Stimulated activated CD8-positive, alpha-beta memory T cell treated with anti-CD3 and anti-CD28 coated beads, Interleukin-15, amount 100 ng/mL, for 24 hours (primary cell): ENCODE data around the gene SCYL1.
"Not testable (repeated sequence)": the region's sequence is repeated elsewhere in the genome, so short reads cannot be mapped to it uniquely, and the experiment has no call there.

Experiments used
- DNase-seq: peaks from one replicate; pipeline ENCODE4 v3.0.0-alpha.2; 2020; ENCODE audit warnings: low read depth

SCYL1 gene

DNA sequence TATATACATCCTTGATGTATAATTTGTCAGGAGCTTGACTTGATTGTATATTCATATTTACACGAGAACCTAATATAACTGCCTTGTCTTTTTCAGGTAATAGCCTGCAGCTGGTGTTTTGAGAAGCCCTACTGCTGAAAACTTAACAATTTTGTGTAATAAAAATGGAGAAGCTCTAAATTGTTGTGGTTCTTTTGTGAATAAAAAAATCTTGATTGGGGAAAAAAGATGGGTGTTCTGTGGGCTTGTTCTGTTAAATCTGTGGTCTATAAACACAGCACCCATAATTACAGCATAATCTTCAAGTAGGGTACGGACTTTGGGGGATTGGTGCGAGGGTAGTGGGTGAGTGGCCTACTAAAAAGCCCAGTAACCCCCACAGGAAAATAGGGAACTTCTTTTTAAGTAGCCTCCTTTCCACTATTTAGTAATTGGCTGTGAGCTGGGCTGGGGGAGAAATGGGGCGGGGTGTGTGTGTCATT lies 18.6 kb upstream of the SCYL1 start:
- DNase-seq, result no peak

DNA sequence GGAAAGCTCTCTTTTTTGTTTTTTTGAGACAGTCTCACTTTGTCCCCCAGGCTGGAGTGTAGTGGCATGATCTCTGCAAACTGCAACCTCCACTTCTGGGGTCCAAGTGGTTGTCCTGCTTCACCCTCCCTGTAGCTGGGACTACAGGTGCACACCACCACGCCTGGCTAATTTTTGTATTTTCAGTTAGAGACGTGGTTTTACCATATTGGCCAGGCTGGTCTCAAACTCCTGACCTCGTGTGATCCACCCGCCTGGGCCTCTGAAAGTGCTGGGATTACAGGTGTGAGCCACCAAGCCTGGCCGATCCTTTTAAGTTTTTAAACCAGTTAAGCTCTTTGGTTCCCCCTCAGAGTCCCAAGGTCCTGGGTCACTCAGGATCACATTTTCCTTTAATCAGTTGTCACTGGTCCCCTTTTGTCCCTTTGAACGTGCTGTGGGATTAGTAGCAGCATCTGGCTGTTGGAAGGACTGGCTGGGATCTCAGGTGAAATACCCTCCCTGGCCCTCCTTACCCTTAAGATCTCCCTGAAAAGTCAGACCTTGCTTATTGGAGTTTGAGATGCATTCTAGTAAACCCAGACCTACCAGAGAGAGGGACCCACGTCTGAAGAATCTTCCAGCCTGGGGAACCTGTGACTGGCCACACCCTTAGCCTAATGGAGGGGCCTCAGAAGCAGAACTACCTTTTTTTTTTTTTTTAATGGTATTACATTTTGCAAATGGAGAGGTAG lies 17.9 kb upstream of the SCYL1 start:
- DNase-seq, result no peak

DNA sequence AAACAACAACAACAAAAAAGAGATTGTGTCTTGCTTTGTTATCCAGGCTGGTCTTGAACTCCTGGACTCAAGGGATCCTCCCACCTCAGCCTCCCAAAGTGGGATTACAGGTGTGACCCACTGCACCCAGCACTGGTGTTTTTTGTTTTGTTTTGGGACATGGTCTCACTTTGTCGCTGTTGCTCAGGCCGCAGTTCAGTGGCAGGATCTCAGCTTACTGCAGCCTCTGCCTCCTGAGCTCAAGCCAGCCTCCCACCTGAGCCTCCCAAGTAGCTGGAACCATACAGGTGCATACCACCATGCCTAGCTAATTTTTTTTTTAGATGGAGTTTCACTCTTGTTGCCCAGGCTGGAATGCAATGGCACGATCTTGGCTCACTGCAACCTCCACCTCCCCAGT lies 12.6 kb upstream of the SCYL1 start:
- DNase-seq, result not testable (repeated sequence)

DNA sequence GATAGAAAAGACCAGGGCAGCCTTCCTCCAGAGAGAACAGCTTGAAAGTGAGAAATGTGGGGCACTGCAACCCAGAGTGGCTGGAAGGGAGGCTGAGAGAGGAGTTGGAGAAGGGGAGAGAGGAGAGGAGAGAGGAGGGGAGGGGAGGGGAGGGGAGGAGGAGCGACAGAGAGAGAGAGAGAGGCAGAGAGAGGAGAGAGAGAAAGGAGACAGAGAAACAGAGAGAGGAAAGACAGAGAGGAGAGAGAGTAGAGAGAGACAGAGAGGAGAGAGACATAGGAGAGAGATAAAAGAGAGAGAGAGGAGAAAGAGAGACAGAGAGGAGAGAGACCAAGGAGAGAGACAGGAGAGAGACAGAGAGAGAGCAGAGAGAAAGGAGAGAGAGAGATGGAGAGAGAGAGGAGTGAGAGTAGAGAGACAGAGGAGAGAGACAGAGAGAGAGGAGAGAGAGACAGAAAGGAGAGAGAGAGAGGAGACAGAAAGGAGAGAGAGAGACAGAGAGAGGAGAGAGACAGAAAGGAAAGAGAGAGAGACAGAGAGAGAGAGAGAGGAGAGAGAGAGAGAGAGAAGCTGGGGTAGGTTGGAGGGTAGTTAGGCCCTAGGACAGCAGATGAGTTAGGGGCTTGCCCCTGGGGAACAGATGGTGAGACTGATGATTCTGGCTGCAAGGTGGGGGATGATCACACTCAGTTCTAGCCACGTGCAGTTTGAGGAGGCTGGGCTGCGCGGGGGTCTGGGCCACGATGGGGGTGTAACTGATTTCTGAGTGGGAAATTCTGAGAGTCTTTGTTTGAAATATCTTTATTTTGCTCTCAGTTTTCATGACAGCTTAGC lies 8.5 kb upstream of the SCYL1 start:
- DNase-seq, result no peak

DNA sequence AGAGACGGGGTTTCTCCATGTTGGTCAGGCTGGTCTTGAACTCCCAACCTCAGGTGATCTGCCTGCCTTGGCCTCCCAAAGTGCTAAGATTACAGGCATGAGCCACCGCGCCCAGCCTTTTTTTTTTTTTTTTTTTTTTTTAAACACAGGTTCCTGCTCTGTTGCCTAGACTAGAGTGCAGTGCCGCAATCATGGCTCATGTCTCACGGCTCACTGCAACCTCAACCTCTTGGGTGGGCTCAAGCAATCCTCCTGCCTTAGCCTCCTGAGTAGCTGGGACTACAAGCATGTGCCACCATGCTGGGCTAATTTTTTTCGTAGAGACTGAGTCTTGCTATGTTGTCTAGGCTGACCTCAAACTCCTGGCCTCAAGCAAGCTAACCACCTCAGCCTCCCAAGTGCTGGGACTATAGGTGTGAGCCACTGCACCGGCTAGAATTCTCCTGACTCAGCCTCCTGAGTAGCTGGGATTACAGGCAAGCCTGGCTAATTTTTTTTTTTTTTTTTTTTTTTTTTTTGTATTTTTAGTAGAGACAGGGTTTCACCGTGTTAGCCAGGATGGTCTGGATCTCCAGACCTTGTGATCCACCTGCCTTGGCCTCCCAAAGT lies 5.8 kb upstream of the SCYL1 start:
- not testable (repeated sequence) for DNase-seq

DNA sequence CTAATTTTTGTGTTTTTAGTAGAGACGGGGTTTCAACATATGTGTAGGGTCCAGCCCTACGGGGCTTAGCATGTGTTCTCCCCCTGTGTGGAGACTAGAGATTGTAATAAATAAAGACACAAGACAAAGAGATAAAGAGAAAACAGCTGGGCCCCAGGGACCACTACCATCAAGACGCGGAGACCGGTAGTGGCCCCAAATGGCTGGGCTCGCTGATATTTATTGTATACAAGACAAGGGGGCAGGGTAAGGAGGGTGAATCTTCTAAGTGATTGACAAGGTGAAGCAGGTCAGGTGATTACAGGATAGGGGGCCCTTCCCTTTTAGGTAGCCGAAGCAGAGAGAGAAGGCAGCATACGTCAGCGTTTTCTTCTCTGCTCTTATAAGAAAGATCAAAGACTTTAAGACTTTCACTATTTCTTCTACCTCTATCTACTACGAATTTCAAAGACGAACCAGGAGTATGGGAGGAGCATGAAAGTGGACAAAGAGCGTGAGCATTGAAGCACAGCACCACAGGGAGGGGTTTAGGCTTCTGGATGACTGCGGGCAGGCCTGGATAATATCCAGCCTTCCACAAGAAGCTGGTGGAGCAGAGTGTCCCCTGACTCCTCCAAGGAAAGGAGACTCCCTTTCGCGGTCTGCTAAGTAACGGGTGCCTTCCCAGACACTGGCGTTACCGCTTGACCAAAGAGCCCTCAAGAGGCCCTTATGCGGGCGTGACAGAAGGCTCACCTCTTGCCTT lies 2.9 kb upstream of the SCYL1 start:
- not testable (repeated sequence) for DNase-seq

DNA sequence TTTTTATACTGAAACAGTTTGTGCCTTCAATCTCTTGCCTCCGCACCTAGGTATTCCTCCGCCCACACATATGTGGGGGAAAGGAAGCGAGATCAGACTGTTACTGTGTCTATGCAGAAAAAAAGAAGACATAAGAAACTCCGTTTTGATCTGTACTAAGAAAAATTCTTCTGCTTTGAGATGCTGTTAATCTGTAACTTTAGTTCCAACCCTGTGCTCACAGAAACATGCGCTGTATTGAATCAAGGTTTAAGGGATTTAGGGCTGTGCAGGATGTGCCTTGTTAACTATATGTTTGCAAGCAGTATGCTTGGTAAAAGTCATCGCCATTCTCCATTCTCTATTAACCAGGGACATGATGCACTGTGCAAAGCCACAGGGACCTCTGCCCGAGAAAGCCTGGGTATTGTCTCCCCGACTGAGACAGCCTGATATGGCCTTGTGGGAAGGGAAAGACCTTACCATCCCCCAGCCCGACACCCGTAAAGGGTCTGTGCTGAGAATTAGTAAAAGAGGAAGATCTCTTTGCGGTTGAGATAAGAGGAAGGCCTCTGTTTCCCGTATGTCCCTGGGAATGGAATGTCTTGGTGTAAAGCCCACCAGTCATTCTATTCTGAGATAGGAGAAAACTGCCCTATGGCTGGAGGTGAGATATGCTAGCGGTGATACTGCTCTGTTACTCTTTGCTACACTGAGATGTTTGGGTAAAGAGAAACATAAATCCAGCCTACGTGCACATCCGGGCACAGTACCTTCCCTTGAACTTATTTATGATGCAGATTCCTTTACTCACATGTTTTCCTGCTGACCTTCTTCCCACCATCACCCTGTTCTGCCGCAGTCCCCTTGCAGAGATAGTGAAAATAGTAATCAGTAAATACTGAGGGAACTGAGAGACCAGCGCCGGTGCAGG lies 1.9 kb upstream of the SCYL1 start:
- not testable (repeated sequence) for DNase-seq

DNA sequence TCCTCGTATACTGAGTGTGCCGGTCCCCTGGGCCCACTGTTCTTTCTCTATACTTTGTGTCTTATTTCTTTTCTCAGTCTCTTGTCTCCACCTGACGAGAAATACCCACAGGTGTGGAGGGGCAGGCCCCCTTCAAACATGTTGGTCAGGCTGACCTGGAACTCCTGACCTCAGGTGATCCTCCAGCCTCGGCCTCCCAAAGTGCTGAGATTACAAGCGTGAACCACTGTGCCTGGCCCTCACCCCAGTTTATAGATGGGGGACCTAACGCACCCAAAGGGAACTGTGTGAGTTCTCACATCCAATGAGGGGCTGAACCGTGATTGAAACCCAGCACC lies 1.3 kb upstream of the SCYL1 start:
- not testable (repeated sequence) for DNase-seq

DNA sequence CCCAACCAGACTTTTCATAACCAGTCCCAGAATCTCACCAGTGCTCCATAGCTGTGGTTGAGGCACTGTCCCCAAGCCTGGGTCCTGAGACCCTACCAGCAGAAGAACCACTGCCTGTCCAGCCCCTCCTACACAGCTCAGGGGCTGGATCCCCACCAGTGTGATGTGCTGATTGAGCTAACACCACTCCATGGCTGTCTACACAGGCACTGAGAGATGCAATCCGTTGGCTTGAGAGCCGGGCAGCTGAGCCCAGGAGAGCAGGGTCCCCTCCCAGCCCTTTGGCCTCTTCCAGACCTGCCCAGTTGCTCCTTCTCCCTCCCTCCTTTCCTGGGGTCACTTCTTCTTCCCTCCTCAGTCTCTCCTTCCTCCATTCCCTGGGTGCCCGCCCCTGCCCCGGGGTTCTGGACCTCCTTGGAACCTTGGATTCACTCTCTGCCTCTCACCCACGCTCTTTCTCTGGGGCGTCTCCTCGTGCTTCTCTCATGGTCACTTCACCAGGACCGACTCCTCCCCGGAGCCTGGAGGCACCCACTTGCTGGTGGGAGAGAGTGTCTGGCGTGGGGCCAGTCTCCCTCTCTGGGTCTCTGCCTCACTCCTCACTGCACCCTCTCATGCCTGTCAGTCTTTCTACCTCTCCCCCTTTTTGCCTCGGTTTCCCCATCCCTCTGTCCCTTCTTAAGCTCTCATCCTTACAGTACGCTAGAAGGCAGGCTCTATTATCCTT lies 706 bp upstream of the SCYL1 start:
- DNase-seq, result no peak

DNA sequence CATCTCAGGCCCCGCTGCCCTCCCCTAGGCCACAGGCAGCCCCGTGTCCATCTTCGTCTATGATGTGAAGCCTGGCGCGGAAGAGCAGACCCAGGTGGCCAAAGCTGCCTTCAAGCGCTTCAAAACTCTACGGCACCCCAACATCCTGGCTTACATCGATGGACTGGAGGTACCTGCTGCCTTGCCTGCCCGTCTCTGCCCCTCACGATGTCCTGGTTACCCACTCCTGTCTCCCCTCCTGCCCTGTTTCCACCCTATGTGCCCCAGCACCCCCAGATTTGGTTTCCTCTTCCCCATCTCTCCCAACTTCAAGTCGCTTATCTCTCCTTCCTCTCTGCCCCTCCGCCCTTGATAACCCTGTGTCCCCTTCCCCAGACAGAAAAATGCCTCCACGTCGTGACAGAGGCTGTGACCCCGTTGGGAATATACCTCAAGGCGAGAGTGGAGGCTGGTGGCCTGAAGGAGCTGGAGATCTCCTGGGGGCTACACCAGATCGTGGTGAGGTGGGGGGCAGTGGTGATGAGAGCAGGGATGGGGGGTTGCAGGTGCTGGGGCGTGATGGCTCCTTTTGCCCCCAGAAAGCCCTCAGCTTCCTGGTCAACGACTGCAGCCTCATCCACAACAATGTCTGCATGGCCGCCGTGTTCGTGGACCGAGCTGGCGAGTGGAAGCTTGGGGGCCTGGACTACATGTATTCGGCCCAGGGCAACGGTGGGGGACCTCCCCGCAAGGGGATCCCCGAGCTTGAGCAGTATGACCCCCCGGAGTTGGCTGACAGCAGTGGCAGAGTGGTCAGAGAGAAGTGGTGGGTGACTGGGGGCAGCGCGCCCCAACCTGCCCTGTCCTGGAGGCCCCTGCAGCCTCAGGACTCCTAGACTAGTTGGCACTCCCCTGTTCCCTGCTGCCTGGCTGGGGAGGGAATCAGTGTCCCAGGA lies 930 bp downstream of the SCYL1 start:
- DNase-seq, result no peak

DNA sequence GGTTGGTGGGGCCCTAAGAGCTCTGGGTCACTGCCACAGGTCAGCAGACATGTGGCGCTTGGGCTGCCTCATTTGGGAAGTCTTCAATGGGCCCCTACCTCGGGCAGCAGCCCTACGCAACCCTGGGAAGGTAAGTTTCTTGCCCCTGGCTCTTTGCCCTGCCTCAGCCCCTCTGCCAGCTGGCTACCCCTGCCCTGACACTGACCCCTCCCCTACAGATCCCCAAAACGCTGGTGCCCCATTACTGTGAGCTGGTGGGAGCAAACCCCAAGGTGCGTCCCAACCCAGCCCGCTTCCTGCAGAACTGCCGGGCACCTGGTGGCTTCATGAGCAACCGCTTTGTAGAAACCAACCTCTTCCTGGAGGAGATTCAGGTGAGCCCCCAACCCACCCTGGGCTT lies 1.9 kb downstream of the SCYL1 start:
- DNase-seq, result no peak

DNA sequence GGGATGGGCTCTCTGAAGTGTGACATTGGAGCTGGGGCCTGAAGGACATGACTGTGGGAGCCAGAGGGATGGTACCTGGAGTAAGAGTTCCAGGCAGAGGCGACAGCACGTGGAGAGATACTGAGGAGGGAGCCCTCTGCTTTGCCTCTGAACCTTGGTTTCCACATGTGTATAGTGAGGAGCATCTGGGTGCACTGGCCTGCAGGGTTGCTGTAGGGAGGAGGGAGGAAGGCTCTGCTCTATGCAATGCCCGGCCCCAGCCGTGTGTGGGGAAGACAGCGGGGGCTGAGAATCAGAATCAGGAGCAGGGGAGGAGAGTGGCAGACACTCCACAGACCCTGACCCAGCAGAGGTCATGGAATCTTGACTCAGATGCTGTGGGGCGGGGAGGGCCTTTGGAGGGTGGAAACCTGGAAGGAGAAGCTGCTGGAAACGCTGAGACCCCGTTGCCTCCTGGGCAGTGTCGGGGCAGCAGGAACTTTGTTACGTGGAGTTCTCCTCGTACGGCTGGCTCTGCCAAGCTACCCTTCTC lies 4.0 kb downstream of the SCYL1 start:
- DNase-seq, result no peak

DNA sequence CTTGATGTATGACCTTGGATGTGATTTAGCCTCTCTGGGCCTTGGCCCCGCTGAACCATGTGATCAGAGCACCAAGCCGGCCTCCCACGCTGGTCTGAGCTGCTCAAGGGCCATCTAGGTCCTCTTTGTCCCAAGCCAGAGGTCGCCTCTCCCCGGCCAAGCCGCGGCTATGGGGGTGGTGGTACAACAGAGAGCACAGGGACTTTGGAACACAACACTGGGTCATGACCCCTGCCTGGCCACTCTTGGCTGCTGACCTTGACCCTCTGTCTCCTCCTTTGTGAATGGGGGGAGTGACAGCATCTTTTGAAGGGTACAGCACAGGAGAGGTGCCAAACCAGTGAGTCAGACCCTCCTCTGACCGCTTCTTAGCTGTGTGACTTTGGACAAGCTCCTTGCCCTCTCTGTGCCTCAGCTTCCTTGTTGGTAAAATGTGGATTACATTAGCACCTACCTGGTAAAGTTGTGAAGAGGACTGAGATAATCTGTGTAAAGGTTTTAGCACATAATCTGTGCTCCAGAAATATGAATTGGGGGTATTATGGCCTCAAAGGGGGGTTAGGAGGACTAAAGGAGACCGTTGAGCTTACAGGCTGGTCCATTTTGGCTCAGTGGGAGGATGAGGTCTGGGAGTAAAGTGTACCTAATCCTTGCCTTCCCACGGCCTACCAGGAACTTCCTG lies 4.7 kb downstream of the SCYL1 start:
- DNase-seq, result no peak

DNA sequence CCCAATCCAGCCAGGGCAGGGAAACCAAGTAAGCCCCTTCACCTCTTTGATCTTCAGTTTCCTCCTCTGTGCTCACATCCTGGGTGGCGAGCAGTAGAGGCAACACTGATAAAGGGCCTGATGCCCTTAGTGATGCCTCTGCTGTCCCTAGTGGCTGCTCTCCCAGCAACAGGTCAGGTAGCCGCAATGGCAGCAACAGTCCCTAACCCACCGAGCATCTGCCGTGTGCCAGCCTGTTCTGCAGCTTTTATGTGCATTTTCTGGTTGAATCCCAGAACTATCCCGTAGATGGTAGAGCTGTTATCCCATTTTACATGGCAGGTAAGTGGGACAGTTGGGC lies 5.2 kb downstream of the SCYL1 start:
- no peak for DNase-seq

DNA sequence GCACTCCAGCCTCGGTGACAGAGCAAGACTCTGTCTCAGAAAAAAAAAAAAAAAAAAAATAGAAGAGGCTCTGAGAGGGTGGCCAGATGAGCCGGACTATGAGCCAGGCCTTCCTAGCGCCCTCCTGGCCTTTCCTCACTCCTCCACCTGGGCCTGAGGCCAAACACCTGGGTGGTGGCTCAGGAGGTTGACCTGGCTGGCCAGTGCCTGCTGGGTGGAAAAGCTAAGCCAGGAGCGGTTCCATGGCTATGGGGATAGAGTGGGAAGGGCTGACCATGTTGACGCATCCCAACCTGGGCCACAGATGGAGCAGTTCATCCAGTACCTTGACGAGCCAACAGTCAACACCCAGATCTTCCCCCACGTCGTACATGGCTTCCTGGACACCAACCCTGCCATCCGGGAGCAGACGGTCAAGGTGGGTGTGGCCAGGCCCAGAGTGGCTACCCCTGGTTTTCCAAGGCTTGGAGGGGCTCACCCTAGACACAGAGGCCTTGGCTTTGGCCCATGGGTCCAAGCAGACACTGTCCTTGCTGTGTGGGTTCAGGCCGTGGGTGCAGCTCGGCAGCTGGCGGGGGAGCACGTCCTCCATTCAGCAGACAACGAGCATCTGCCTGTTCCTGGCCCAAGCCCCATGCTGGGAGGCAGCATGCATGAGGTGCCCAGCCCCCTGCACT lies 7.6 kb downstream of the SCYL1 start:
- DNase-seq, result no peak

DNA sequence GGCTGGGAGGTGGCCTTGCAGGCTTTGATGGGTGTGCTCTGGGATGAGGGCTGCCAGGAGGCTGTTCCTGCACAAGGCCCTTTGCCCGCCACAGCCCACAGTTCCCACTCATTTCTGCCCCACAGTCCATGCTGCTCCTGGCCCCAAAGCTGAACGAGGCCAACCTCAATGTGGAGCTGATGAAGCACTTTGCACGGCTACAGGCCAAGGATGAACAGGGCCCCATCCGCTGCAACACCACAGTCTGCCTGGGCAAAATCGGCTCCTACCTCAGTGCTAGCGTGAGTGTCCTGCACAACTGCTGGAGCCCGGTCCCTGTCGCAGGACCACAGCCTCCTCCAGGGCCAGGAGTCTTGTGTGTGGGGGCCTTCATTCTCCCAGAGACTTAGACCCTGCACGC lies 10.2 kb downstream of the SCYL1 start:
- DNase-seq, result no peak

DNA sequence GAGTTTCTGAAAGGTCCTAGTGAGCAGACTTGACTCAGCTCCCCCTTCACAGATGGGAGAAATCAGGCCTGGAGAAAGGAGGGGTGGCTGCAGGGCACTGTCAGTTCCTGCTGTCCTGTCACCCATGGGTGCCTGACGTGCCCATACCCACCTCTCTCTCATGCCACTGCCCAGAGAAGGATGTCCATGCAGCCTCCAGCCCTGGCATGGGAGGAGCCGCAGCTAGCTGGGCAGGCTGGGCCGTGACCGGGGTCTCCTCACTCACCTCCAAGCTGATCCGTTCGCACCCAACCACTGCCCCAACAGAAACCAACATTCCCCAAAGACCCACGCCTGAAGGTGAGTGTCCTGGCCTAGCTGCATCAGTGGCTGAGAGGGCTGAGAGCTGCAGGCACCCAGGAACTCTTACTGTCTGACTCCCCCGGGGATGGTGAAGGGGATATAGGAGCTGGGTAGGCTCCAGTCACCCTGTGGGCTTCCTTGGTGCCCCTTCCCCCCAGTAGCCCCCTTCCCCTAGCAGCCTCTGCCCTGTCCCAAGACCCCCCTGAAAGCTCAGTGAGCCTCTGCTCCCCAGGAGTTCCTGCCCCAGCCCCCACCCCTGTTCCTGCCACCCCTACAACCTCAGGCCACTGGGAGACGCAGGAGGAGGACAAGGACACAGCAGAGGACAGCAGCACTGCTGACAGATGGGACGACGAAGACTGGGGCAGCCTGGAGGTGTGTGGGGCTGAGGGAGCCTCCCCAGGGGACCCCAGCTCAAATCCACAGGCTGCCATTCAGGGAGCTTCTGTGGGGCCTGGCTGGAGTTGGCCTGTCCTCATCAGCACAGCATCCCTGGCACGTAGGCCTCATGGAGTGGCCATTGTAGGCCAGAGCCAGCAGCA lies 11.8 kb downstream of the SCYL1 start:
- DNase-seq, result no peak
